DOHH2 (cell line): Measurements from ENCODE around the gene TRIM25.

Source experiments
- CTCF ChIP-seq: fragments of 200-600 bp; sonication (generic); IDR thresholded peaks from one replicate; pipeline ENCODE4 v1.5.1; 2014; ENCODE audit warnings: antibody characterized with exemption, mild to moderate bottlenecking, low read depth, low read length; ENCODE audit not compliant: poor library complexity, severe bottlenecking
- EZH2phosphoT487 ChIP-seq: fragments of 200-600 bp; sonication (generic); IDR thresholded peaks from 2 replicates; pipeline ENCODE4 v1.6.1; 2017; ENCODE audit warnings: borderline replicate concordance, mild to moderate bottlenecking, antibody characterized with exemption, low read length, moderate library complexity, mixed read lengths

DNA sequence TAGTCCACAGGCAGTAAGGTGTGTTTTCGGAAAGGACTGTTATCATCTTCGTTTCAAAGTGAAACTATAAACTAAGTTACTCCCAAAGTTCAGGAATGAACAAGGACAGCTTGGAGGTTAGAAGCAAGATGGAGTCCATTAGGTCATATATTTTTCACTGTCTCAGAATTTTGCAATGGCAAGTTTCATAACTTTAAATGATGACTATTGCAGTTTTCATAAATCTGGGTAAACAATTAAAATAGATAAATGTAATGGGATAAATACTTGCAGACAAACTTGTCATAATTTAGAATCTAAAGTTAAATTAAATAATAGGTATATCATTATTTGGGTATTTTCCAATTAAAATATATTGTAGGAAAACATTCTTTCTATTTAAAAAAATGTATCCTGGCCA, 14.7 kb upstream of the TRIM25 start:
- TF ChIP-seq CTCF (no peak), EZH2phosphoT487 (no peak)
